HepG2 (cell line): ENCODE data around the gene STOM. TPM values are rescaled to one million over a fixed set of nuclear protein-coding genes. Genes with fewer than 3 reads are reported as not detected.

Source experiments
- CENPBD1 ChIP-seq: sonication (generic); formaldehyde crosslinking; IDR thresholded peaks from 2 replicates; pipeline ENCODE4 v1.8.0; 2022; ENCODE audit warnings: missing genetic modification reagents, low read depth, mild to moderate bottlenecking, borderline replicate concordance
- CREB3 ChIP-seq: sonication (generic); formaldehyde crosslinking; IDR thresholded peaks from 2 replicates; pipeline ENCODE4 v1.5.0; 2020; ENCODE audit warnings: missing genetic modification reagents
- FOXK2 ChIP-seq: fragments of 450-650 bp; IDR thresholded peaks from 2 replicates; pipeline ENCODE4 v1.6.1; 2016
- HNF4G ChIP-seq, 2 experiments: sonication (generic) in 1 of 2; formaldehyde crosslinking in 1 of 2; IDR thresholded peaks; 2 replicates each; pipeline versions ENCODE4 v1.4.0 to v1.6.1; 2011 to 2020; ENCODE audit warnings: borderline replicate concordance in 2 of 2, low read depth in 2 of 2, mild to moderate bottlenecking in 2 of 2, low read length in 1 of 2, missing genetic modification reagents in 1 of 2, moderate library complexity in 1 of 2
- HOXA5 ChIP-seq: sonication (generic); formaldehyde crosslinking; IDR thresholded peaks from 2 replicates; pipeline ENCODE4 v1.4.0; 2020; ENCODE audit warnings: missing genetic modification reagents
- NFATC3 ChIP-seq: sonication (generic); formaldehyde crosslinking; IDR thresholded peaks from 2 replicates; pipeline ENCODE4 v1.5.1; 2020; ENCODE audit warnings: mild to moderate bottlenecking, missing genetic modification reagents
- SAFB2 ChIP-seq: sonication (generic); formaldehyde crosslinking; IDR thresholded peaks from 2 replicates; pipeline ENCODE4 v1.5.1; 2020; ENCODE audit warnings: missing genetic modification reagents, low read depth, mild to moderate bottlenecking, borderline replicate concordance
- SP4 ChIP-seq: sonication (generic); formaldehyde crosslinking; IDR thresholded peaks from 2 replicates; pipeline ENCODE4 v1.8.1; 2023; ENCODE audit warnings: mild to moderate bottlenecking, missing genetic modification reagents
- THAP9 ChIP-seq: sonication (generic); formaldehyde crosslinking; IDR thresholded peaks from 2 replicates; pipeline ENCODE4; 2020; ENCODE audit warnings: missing genetic modification reagents, mild to moderate bottlenecking, borderline replicate concordance
- TIGD3 ChIP-seq: sonication (generic); formaldehyde crosslinking; IDR thresholded peaks from 2 replicates; pipeline ENCODE4 v1.5.1; 2020; ENCODE audit warnings: mild to moderate bottlenecking, missing genetic modification reagents, borderline replicate concordance
- U2AF1 ChIP-seq: fragments of 200-400 bp; formaldehyde crosslinking; optimal IDR thresholded peaks from 2 replicates; pipeline ENCODE3; 2017; ENCODE audit warnings: mild to moderate bottlenecking, low read depth, low read length
- ZFP91 ChIP-seq: sonication (generic); formaldehyde crosslinking; IDR thresholded peaks from 2 replicates; pipeline ENCODE4 v1.9.0; 2022; ENCODE audit warnings: missing genetic modification reagents, mild to moderate bottlenecking, borderline replicate concordance
- ZMYM2 ChIP-seq: sonication (generic); formaldehyde crosslinking; IDR thresholded peaks from 2 replicates; pipeline ENCODE4 v1.8.0; 2022; ENCODE audit warnings: mild to moderate bottlenecking, missing genetic modification reagents
- ZMYM4 ChIP-seq: sonication (generic); formaldehyde crosslinking; IDR thresholded peaks from 2 replicates; pipeline ENCODE4 v1.8.1; 2023; ENCODE audit warnings: mild to moderate bottlenecking, missing genetic modification reagents
- ZNF274 ChIP-seq: sonication (generic); formaldehyde crosslinking; IDR thresholded peaks from 2 replicates; pipeline ENCODE4 v1.5.1; 2020; ENCODE audit warnings: mild to moderate bottlenecking, missing genetic modification reagents
- ZNF275 ChIP-seq: sonication (generic); formaldehyde crosslinking; IDR thresholded peaks from 2 replicates; pipeline ENCODE4 v1.8.0; 2022; ENCODE audit warnings: missing genetic modification reagents, mild to moderate bottlenecking, inconsistent platforms, borderline replicate concordance
- ZNF282 ChIP-seq: fragments of 450-650 bp; IDR thresholded peaks from 2 replicates; pipeline ENCODE4 v1.6.1; 2018; ENCODE audit not compliant: partially characterized antibody
- ZNF605 ChIP-seq: sonication (generic); formaldehyde crosslinking; IDR thresholded peaks from 2 replicates; pipeline ENCODE4 v1.8.0; 2022; ENCODE audit warnings: mild to moderate bottlenecking, missing genetic modification reagents
- ZNF616 ChIP-seq: sonication (generic); formaldehyde crosslinking; IDR thresholded peaks from 2 replicates; pipeline ENCODE4 v1.5.0; 2020; ENCODE audit warnings: low read depth, mild to moderate bottlenecking, missing genetic modification reagents
- polyA plus RNA-seq, 8 experiments: library from polyadenylated mRNA; depleted of rRNA in 3 of 8; stranded (reverse) in 7 of 8; unstranded in 1 of 8; fragments of >200 nt; fragmentation: Illumina TruSeq in 4 of 8; extraction: Trizol in 4 of 8; gene quantifications; 2 replicates each; pipeline versions ENCODE4 v1.2.1 to v1.2.3, GENCODE V29; 2011 to 2016; ENCODE audit warnings: low read depth in 4 of 8, missing spikeins in 1 of 8, mixed read lengths in 1 of 8; ENCODE audit not compliant: insufficient read depth in 1 of 8
- total RNA-seq, 5 experiments: library from RNA; depleted of rRNA; stranded (reverse); fragments of >200 nt; fragmentation: Illumina TruSeq; extraction: Trizol; gene quantifications; 2 replicates each; pipeline ENCODE4 v1.2.3, GENCODE V29; 2016; ENCODE audit warnings: low read depth in 1 of 5

Gene STOM
- total and polyA plus RNA-seq, 2 of the 13 experiments (the other 11 are each of a cell fraction or from before 2014, with no cell fraction given), result 43.6 to 165 TPM

GRCh38 chr9:121289026-121289771 is 80.9 kb downstream of the STOM start (continued):
- no peak for TF ChIP-seq CENPBD1 (CRISPR knock-in tag)
- no peak for TF ChIP-seq ZNF616 (CRISPR knock-in tag)
- no peak for TF ChIP-seq HOXA5
- no peak for TF ChIP-seq U2AF1
- TF ChIP-seq ZMYM4 (CRISPR knock-in tag), result no peak
- no peak for TF ChIP-seq FOXK2
- TF ChIP-seq ZNF282, result no peak
- 0 out of 2 replicates have a peak, but pooled peaks have one; percentile 30 for TF ChIP-seq ZNF274 (CRISPR knock-in tag)
- no peak for TF ChIP-seq TIGD3 (CRISPR knock-in tag)
- TF ChIP-seq SP4, result peak; percentile 51
- no peak for TF ChIP-seq ZNF275 (CRISPR knock-in tag)
- TF ChIP-seq ZMYM2, result peak; percentile 79
- TF ChIP-seq ZFP91 (CRISPR knock-in tag), result no peak; the same call in 1 of the 2 replicates
- peak; percentile 23; the same call in 1 of the 2 replicates for TF ChIP-seq THAP9
- TF ChIP-seq SAFB2 (CRISPR knock-in tag), result no peak
- no peak for TF ChIP-seq CREB3
- no peak for TF ChIP-seq HNF4G (IDR thresholded peaks at IDR 0.05; ENCODE audit: borderline replicate concordance, low read depth, low read length)
- TF ChIP-seq HNF4G (CRISPR knock-in tag; IDR thresholded peaks at IDR 0.05; ENCODE audit: borderline replicate concordance, low read depth), result no peak
- peak; percentile 1; the same call in 1 of the 2 replicates for TF ChIP-seq ZNF605
- TF ChIP-seq NFATC3 (CRISPR knock-in tag), result no peak
